ENCODE results near the gene KIF6. TPM values are rescaled to one million over a fixed set of nuclear protein-coding genes. Genes with fewer than 3 reads are reported as not detected.

Gene KIF6
- polyA plus RNA-seq, 3 donors, result not detected

GRCh38 chr6:39421383-39422225, 303.6 kb downstream of the KIF6 start:
- no peak overlapping the region for H3K27ac ChIP-seq (ENCODE audit: low read depth in 1 of 2, low read length in 2 of 2)
- H3K36me3 ChIP-seq (replicated peaks in 1 of 2; ENCODE audit: control insufficient read depth in 1 of 2, insufficient read depth in 2 of 2, low read length in 2 of 2), result no peaks in the 10 kb centered on the region
- no peak overlapping the region for H2AFZ ChIP-seq (ENCODE audit: insufficient read depth, low read depth, low read length, poor library complexity, severe bottlenecking)
- no peaks in the 10 kb centered on the region for H3K27me3 ChIP-seq (ENCODE audit: control insufficient read depth in 2 of 2, insufficient read depth in 2 of 2, low read length in 2 of 2)
- no peaks in the 10 kb centered on the region for H3K79me2 ChIP-seq (ENCODE audit: insufficient read depth, low read length)
- no peaks in the 10 kb centered on the region for H3K9me3 ChIP-seq (replicated peaks in 1 of 2; ENCODE audit: control insufficient read depth in 1 of 2, insufficient read depth in 1 of 2, low read length in 2 of 2)
- H3K27ac Mint-ChIP-seq, result no peak overlapping the region
- no peak for DNase-seq
- whole genome bisulfite sequencing (ENCODE audit: insufficient coverage), result 83% methylated on average over 8 of the region's 11 CpGs
- no peak overlapping the region for H3K4me3 Mint-ChIP-seq
- H3K4me3 ChIP-seq (replicated peaks in 1 of 3; ENCODE audit: low read depth in 2 of 3, low read length in 3 of 3), result no peak overlapping the region
- no peaks in the 10 kb centered on the region for H3K36me3 Mint-ChIP-seq
- H3K4me1 ChIP-seq (ENCODE audit: control insufficient read depth in 1 of 2, insufficient read depth in 2 of 2, low read length in 2 of 2), result no peaks in the 10 kb centered on the region
- intact Hi-C loops (cut with micrococcal nuclease), result no loop called here
- no peak for TF ChIP-seq CTCF (IDR thresholded peaks at IDR 0.05)
- no peaks in the 10 kb centered on the region for H3K4me1 Mint-ChIP-seq
- peaks cover 0 to 2% (median 0%) of the 10 kb centered on the region in 7 donors for H3K9me3 Mint-ChIP-seq
- H3K9ac ChIP-seq (ENCODE audit: insufficient read depth, low read length, poor library complexity, severe bottlenecking), result no peak overlapping the region
- H3K4me2 ChIP-seq (replicated peaks; ENCODE audit: extremely low read depth, low read length, poor library complexity, severe bottlenecking), result no peak overlapping the region
- H3K27me3 Mint-ChIP-seq (ENCODE audit: low read depth in 3 of 3), result peaks cover 0 to 3% (median 2%) of the 10 kb centered on the region in 3 donors
- H4K20me1 ChIP-seq (ENCODE audit: insufficient read depth, low read length), result no peaks in the 10 kb centered on the region

GRCh38 chr6:39420300-39421265, 304.6 kb downstream of the KIF6 start:
- Mint-ChIP-seq H3K27me3 (ENCODE audit: low read depth in 3 of 3) (peaks cover 0 to 9% (median 3%) of the 10 kb centered on the region in 3 donors), H3K9me3 (peaks cover 0 to 2% (median 0%) of the 10 kb centered on the region in 7 donors), H3K4me3 (no peak overlapping the region), H3K4me1 (no peaks in the 10 kb centered on the region), H3K36me3 (no peaks in the 10 kb centered on the region), H3K27ac (no peak overlapping the region)
- no peaks in the 10 kb centered on the region for H3K27me3 ChIP-seq (ENCODE audit: control insufficient read depth in 2 of 2, insufficient read depth in 2 of 2, low read length in 2 of 2)
- no peak for TF ChIP-seq CTCF (IDR thresholded peaks at IDR 0.05)
- intact Hi-C loops (cut with micrococcal nuclease), result no loop called here
- no peak overlapping the region for H3K9ac ChIP-seq (ENCODE audit: insufficient read depth, low read length, poor library complexity, severe bottlenecking)
- H3K4me3 ChIP-seq (replicated peaks in 1 of 3; ENCODE audit: low read depth in 2 of 3, low read length in 3 of 3), result no peak overlapping the region
- no peak for DNase-seq
- H2AFZ ChIP-seq (ENCODE audit: insufficient read depth, low read depth, low read length, poor library complexity, severe bottlenecking), result no peak overlapping the region
- no peak overlapping the region for H3K4me2 ChIP-seq (replicated peaks; ENCODE audit: extremely low read depth, low read length, poor library complexity, severe bottlenecking)
- H3K27ac ChIP-seq (ENCODE audit: low read depth in 1 of 2, low read length in 2 of 2), result no peak overlapping the region
- H3K4me1 ChIP-seq (ENCODE audit: control insufficient read depth in 1 of 2, insufficient read depth in 2 of 2, low read length in 2 of 2), result no peaks in the 10 kb centered on the region
- 97% methylated on average over 3 of the region's 15 CpGs for WGBS (ENCODE audit: insufficient coverage)
- no peaks in the 10 kb centered on the region for H3K9me3 ChIP-seq (replicated peaks in 1 of 2; ENCODE audit: control insufficient read depth in 1 of 2, insufficient read depth in 1 of 2, low read length in 2 of 2)
- H4K20me1 ChIP-seq (ENCODE audit: insufficient read depth, low read length), result no peaks in the 10 kb centered on the region
- no peaks in the 10 kb centered on the region for H3K36me3 ChIP-seq (replicated peaks in 1 of 2; ENCODE audit: control insufficient read depth in 1 of 2, insufficient read depth in 2 of 2, low read length in 2 of 2)
- H3K79me2 ChIP-seq (ENCODE audit: insufficient read depth, low read length), result no peaks in the 10 kb centered on the region

All from CD14-positive monocyte (primary cell).